ENCODE results near the gene NR2C1. TPM values are rescaled to one million over a fixed set of nuclear protein-coding genes. Genes with fewer than 3 reads are reported as not detected.

NR2C1 gene
- total and polyA plus RNA-seq, 9 of the 15 experiments (the other 6 are each of a cell fraction or from before 2014, with no cell fraction given): 8.5 to 42.4 (median 35.6) TPM

DNA sequence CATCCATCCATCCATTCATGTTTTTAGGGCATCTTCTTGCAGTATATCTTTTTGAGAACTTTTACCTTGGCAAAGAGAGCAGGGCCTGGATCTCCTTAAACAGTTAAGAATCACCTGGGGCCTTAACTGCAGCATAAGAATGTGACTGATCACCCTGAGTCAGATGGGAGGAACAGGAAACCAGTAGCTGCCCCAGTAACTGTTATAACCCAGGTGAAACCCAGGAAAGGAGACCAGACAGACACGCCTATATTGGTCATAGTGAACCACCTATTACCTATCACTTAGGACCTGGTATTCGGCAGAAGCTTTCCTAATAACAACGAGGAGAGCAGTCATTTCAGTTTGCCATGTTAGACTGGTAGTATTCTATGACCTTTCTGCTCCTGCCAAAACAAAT lies 43.4 kb upstream of the NR2C1 start (continued):
- TF ChIP-seq, protein P1, sequence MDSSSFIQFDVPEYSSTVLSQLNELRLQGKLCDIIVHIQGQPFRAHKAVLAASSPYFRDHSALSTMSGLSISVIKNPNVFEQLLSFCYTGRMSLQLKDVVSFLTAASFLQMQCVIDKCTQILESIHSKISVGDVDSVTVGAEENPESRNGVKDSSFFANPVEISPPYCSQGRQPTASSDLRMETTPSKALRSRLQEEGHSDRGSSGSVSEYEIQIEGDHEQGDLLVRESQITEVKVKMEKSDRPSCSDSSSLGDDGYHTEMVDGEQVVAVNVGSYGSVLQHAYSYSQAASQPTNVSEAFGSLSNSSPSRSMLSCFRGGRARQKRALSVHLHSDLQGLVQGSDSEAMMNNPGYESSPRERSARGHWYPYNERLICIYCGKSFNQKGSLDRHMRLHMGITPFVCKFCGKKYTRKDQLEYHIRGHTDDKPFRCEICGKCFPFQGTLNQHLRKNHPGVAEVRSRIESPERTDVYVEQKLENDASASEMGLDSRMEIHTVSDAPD (CRISPR knock-in tag; IDR thresholded peaks at IDR 0.05): no peak

DNA sequence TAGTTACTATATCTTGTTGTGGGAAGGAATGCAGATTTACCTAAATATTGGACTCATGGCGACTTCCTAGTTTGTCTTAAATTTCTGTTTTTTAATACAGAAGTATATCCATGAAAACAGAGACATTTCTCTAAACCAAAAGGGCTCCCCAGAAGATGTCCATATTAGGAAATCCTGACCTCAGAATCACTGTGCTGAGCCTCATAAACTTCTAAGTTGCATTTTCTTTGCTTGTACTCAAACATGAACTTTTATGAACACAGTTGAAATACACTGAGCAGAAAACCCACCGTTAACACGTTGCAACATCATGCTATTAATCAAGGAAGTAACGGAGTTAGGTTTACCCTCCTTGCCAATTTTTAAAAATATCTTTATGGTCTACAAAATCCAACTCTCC lies 42.9 kb upstream of the NR2C1 start:
- Histone ChIP-seq H2AFZ (ENCODE audit: low read depth, low read length) (no peak overlapping the region), H3K4me1 (replicated peaks in 1 of 2; ENCODE audit: control insufficient read depth in 2 of 2, insufficient read depth in 2 of 2, low read length in 2 of 2) (no peaks in the 10 kb centered on the region; a peak in 1 of 5 replicates), H3K9me1 (ENCODE audit: control insufficient read depth, insufficient read depth, low read length) (no peaks in the 10 kb centered on the region), H3K36me3 (ENCODE audit: control insufficient read depth, insufficient read depth, low read length) (peaks cover 5% of the 10 kb centered on the region; the same call in 1 of the 3 replicates), H4K20me1 (replicated peaks; ENCODE audit: control insufficient read depth, insufficient read depth, low read length) (no peaks in the 10 kb centered on the region), H3K9ac (ENCODE audit: insufficient read depth in 1 of 2, low read depth in 2 of 2, low read length in 2 of 2) (no peak overlapping the region), H3K9me3 (replicated peaks; ENCODE audit: control insufficient read depth, insufficient read depth, low read depth, low read length) (no peaks in the 10 kb centered on the region), H3K27ac (ENCODE audit: extremely low read depth, low read depth, low read length) (no peak overlapping the region), H3K4me3 (no peak overlapping the region), H3K79me2 (ENCODE audit: control insufficient read depth, insufficient read depth, low read length) (no peaks in the 10 kb centered on the region), H3K4me2 (ENCODE audit: insufficient read depth, low read length) (no peak overlapping the region), H3K27me3 (ENCODE audit: control insufficient read depth in 2 of 2, insufficient read depth in 2 of 2, low read length in 2 of 2) (no peaks in the 10 kb centered on the region)
- 37% methylated on average over 4 of the region's 4 CpGs for WGBS (ENCODE audit: insufficient coverage, low coverage, missing lambda C conversion rate)
- ChIA-PET POLR2A (no interaction called here), CTCF (ENCODE audit: low intra/inter-chr PET ratio) (interaction anchor here (0.6 to 2.6 kb wide), 3 partner anchors 100 to 966 kb away, joined by 4 to 32 read pairs (median 25); partner anchors contain the start of genes FGD6 and VEZT)
- DNase-seq (ENCODE audit: extremely low read depth in 1 of 4, low spot score in 3 of 4) (no peak), ATAC-seq (no peak), FAIRE-seq (peak; percentile 15)
- intact Hi-C loops (cut with micrococcal nuclease) (no loop called here), in situ Hi-C loops (cut with MboI) (loop anchor here (5.0 kb wide), 1 partner anchor 416 kb away; no protein-coding TSS in a partner anchor)
- no TSS peak for BruUV-seq (replicated peaks)
- no peak for TF ChIP-seq SLC30A9 (CRISPR knock-in tag; IDR thresholded peaks at IDR 0.05)
- TF ChIP-seq CBX8 (IDR thresholded peaks at IDR 0.05; ENCODE audit: borderline replicate concordance, extremely low read depth, low read depth, low read length, poor library complexity, severe bottlenecking): no peak
- no peak for TF ChIP-seq RNF2 (IDR thresholded peaks at IDR 0.05)
- no peak for TF ChIP-seq ZNF239 (CRISPR knock-in tag; IDR thresholded peaks at IDR 0.05)
- TF ChIP-seq, protein P2, sequence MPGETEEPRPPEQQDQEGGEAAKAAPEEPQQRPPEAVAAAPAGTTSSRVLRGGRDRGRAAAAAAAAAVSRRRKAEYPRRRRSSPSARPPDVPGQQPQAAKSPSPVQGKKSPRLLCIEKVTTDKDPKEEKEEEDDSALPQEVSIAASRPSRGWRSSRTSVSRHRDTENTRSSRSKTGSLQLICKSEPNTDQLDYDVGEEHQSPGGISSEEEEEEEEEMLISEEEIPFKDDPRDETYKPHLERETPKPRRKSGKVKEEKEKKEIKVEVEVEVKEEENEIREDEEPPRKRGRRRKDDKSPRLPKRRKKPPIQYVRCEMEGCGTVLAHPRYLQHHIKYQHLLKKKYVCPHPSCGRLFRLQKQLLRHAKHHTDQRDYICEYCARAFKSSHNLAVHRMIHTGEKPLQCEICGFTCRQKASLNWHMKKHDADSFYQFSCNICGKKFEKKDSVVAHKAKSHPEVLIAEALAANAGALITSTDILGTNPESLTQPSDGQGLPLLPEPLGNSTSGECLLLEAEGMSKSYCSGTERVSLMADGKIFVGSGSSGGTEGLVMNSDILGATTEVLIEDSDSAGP (CRISPR knock-in tag; IDR thresholded peaks at IDR 0.05): no peak
- no peak for TF ChIP-seq RFX1 (IDR thresholded peaks at IDR 0.05)
- TF ChIP-seq, protein P3, sequence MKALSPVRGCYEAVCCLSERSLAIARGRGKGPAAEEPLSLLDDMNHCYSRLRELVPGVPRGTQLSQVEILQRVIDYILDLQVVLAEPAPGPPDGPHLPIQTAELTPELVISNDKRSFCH (CRISPR knock-in tag; IDR thresholded peaks at IDR 0.05): no peak
- TF ChIP-seq, protein P3 (tag; IDR thresholded peaks at IDR 0.05): no peak
- TF ChIP-seq, protein P4, sequence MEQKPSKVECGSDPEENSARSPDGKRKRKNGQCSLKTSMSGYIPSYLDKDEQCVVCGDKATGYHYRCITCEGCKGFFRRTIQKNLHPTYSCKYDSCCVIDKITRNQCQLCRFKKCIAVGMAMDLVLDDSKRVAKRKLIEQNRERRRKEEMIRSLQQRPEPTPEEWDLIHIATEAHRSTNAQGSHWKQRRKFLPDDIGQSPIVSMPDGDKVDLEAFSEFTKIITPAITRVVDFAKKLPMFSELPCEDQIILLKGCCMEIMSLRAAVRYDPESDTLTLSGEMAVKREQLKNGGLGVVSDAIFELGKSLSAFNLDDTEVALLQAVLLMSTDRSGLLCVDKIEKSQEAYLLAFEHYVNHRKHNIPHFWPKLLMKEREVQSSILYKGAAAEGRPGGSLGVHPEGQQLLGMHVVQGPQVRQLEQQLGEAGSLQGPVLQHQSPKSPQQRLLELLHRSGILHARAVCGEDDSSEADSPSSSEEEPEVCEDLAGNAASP (IDR thresholded peaks at IDR 0.05): no peak
- TF ChIP-seq ILF3 (IDR thresholded peaks at IDR 0.05; ENCODE audit: borderline replicate concordance): no peak
- no peak for TF ChIP-seq MYC (IDR thresholded peaks at IDR 0.05; ENCODE audit: low read depth, low read length)
- no peak for TF ChIP-seq MYC (CRISPR knock-in tag; IDR thresholded peaks at IDR 0.05; ENCODE audit: borderline replicate concordance, low read depth)
- TF ChIP-seq ZKSCAN3 (CRISPR knock-in tag; IDR thresholded peaks at IDR 0.05): no peak
- no peak for TF ChIP-seq PRMT5 (CRISPR knock-in tag; IDR thresholded peaks at IDR 0.05)
- no peak for TF ChIP-seq PURB (CRISPR knock-in tag; IDR thresholded peaks at IDR 0.05; ENCODE audit: low read depth)

All from K562 (cell line).